Activated CD4-positive, alpha-beta T cell treated with anti-CD3 and anti-CD28 coated beads, Interleukin-2, amount 10 ng/mL, durations not matched to agents 24 days and 14 days (primary cell): ENCODE results near the gene CLEC14A. TPM values are rescaled to one million over a fixed set of nuclear protein-coding genes. Genes with fewer than 3 reads are reported as not detected.

Experiments used
- DNase-seq: peaks from one replicate; pipeline ENCODE4 v3.0.0; 2022
- H3K27ac Mint-ChIP-seq: one replicate; pipeline ENCODE4 v1.8.0; 2022; ENCODE audit warnings: mild to moderate bottlenecking, mixed read lengths
- H3K27me3 Mint-ChIP-seq: one replicate; pipeline ENCODE4 v1.8.0; 2022; ENCODE audit warnings: mixed read lengths
- H3K36me3 Mint-ChIP-seq: one replicate; pipeline ENCODE4 v1.8.0; 2022; ENCODE audit warnings: low read depth, mild to moderate bottlenecking, mixed read lengths
- H3K4me1 Mint-ChIP-seq: one replicate; pipeline ENCODE4 v1.8.0; 2021; ENCODE audit warnings: mixed read lengths
- H3K4me3 Mint-ChIP-seq: one replicate; pipeline ENCODE4 v1.8.0; 2022; ENCODE audit warnings: mild to moderate bottlenecking, moderate library complexity, mixed read lengths
- H3K9me3 Mint-ChIP-seq: one replicate; pipeline ENCODE4 v1.8.0; 2021; ENCODE audit warnings: mixed read lengths
- intact Hi-C: fragments of 100-400 bp; cut with micrococcal nuclease; formaldehyde crosslinking; loops from one replicate; pipeline ENCODE4 v1.15.1; 2023
- total RNA-seq: library from RNA; stranded (reverse); gene quantifications from 2 replicates; pipeline ENCODE4 v1.2.3, GENCODE V29; 2022

Gene CLEC14A
- total RNA-seq, 1 donor from 2014 or later: not detected

DNA sequence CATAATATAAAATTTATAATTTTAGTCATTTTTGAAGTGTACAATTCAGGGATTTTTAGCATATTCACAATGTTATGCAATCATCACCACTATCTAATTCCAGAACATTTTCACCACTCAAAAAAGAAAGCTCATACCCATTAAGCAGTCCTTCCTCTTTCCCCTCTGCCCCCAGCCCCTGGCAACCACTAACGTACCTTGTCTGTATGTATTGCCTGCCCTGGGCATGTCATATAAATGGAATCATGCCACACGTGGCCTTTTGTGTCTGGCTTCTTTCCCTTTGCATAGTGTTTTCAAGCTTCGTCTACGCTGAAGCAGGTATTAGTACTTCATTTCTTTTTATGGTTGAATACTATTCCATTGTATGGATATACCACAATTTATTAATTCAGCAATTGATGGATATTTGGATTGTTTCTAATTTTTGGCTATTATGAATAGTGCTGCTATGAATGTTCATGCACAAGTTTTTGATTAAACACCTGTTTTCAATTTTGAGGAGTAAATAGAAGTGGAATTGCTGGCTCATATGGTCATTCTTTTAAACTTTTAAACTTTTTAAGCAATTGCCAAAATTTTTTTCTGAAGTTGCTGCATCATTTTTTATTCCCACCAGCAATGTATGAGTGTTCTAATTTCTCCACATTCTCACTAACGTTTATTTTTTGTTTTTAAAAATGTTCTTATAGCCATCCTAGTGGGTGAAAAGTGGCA is 49.8 kb downstream of the CLEC14A start:
- peaks cover 3% of the 10 kb centered on the region for H3K4me1 Mint-ChIP-seq
- no peak overlapping the region for H3K27ac Mint-ChIP-seq
- peaks cover 3% of the 10 kb centered on the region for H3K9me3 Mint-ChIP-seq
- H3K36me3 Mint-ChIP-seq: peaks cover 2% of the 10 kb centered on the region
- H3K27me3 Mint-ChIP-seq: peaks cover 47% of the 10 kb centered on the region
- intact Hi-C loops: no loop called here
- DNase-seq: no peak
- H3K4me3 Mint-ChIP-seq: no peak overlapping the region

DNA sequence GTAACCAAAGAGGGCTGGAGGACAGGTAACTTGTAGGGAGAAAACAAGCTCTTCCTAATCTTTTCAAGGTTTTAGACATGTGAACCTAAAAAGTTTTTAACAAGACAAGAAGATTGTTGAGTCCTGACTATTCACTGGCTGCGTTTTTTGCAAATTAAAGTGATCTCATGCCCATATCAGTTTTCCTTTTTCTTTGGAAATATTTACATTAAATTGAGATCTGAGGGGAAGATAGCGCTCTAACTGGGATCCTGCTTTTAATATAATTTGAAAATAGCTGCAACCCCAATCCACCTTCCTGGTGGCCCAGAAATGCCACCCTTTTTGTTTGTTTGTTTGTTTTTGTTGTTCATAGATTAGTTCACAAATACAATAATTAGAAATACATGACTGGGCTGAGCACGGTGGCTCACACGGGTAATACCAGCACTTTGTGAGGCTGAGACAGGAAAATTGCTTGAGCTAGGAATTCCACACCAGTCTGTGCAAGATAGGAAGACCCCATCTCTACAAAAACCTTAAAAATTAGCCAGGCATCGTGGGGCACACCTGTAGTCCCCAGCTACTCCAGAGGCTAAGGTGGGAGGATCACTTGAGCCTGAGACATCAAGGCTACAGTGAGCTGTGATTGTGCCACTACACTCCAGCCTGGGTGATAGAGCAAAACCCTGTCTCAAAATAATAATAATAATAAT is 50.6 kb downstream of the CLEC14A start:
- no peak overlapping the region for H3K27ac Mint-ChIP-seq

DNA sequence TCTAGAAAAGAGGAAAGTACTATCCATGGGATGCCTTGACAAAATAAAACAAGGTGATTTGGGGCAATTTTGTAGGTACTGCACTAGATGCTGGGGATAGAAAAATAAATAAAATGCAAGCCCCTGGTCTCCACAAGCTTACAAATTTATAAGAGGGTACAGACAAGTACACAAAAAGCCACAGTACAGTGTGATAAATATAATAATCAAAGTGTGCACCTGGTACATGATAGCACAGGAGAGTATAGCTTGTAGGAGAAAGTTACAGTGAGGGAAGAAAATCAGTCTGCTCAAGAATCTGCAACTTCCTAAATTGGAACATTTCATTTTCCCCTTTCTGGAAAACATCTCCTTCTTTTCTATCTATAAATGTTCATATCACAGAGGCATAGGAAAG is 51.2 kb downstream of the CLEC14A start:
- intact Hi-C loops: no loop called here
- Mint-ChIP-seq H3K9me3 (peaks cover 3% of the 10 kb centered on the region), H3K4me1 (no peaks in the 10 kb centered on the region), H3K36me3 (peaks cover 2% of the 10 kb centered on the region), H3K27me3 (peaks cover 33% of the 10 kb centered on the region), H3K4me3 (no peak overlapping the region), H3K27ac (no peak overlapping the region)
- no peak for DNase-seq

More for the DNA sequence above, 50.6 kb downstream of the CLEC14A start:
- Mint-ChIP-seq H3K4me3 (no peak overlapping the region), H3K27me3 (peaks cover 39% of the 10 kb centered on the region), H3K4me1 (no peaks in the 10 kb centered on the region), H3K9me3 (peaks cover 3% of the 10 kb centered on the region), H3K36me3 (peaks cover 2% of the 10 kb centered on the region)
- intact Hi-C loops: no loop called here
- DNase-seq: no peak

Other genes with a start within 250 kb of the CLEC14A start
- gene SSTR1, start 48.2 kb downstream of the CLEC14A start, total RNA-seq: not detected in 2 replicates